Measurements from ENCODE around the gene DCTPP1.

The DCTPP1 gene

DNA sequence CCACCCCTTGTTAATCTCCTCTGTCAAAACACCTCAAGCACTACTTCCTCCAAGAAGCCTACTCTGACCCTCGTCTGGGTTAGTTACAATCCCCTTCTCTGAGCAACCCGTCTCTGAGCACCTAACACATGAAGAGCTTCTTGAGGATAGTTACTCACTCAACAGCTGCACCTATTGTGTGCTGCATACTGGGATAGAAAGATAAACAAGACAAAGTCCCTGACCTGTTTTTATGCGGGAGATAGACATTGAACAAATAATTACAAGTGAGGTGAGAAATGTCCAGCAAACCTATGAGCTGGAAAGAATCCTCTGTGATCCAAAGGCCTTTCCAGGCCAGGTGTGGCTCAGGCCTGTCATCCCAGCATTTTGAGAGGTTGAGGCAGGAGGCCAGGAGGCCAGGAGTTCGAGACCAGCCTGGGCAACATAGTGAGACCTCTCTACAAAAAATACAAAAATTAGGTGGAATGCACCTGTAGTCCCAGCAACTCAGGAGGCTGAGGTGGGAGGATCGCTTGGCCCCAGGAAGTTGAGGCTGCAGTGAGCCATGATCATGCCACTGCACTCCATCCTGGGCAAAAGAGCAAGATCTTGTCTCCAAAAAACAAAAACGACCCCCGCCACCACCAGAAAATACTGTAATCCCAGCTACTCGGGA, 27.9 kb downstream of the DCTPP1 start:
- Histone ChIP-seq H3K79me2 (ENCODE audit: insufficient read depth, low read length) (peaks cover 23% of the 10 kb centered on the region), H3K4me2 (ENCODE audit: low read depth, low read length, poor library complexity, severe bottlenecking) (no peak overlapping the region), H3K9me3 (ENCODE audit: insufficient read depth, low read depth, low read length) (no peaks in the 10 kb centered on the region), H3K4me1 (ENCODE audit: insufficient read depth, low read length, poor library complexity, severe bottlenecking) (peaks cover 40% of the 10 kb centered on the region), H2AFZ (ENCODE audit: low read length) (no peak overlapping the region), H3K4me3 (ENCODE audit: low read length, poor library complexity, severe bottlenecking) (no peak overlapping the region), H3K9ac (ENCODE audit: low read depth, low read length, poor library complexity, severe bottlenecking) (no peak overlapping the region), H3F3A (ENCODE audit: low read depth) (peaks cover 32% of the 10 kb centered on the region), H4K20me1 (ENCODE audit: insufficient read depth, low read length, poor library complexity, severe bottlenecking) (peaks cover 4% of the 10 kb centered on the region), H3K27me3 (ENCODE audit: insufficient read depth, low read length, poor library complexity, severe bottlenecking) (no peaks in the 10 kb centered on the region), H3K9me2 (replicated peaks; ENCODE audit: low read depth, low read length) (no peaks in the 10 kb centered on the region), H3K36me3 (ENCODE audit: insufficient read depth, low read length) (peaks cover 8% of the 10 kb centered on the region; the same call in 1 of the 2 replicates)
- TF ChIP-seq, protein P1, sequence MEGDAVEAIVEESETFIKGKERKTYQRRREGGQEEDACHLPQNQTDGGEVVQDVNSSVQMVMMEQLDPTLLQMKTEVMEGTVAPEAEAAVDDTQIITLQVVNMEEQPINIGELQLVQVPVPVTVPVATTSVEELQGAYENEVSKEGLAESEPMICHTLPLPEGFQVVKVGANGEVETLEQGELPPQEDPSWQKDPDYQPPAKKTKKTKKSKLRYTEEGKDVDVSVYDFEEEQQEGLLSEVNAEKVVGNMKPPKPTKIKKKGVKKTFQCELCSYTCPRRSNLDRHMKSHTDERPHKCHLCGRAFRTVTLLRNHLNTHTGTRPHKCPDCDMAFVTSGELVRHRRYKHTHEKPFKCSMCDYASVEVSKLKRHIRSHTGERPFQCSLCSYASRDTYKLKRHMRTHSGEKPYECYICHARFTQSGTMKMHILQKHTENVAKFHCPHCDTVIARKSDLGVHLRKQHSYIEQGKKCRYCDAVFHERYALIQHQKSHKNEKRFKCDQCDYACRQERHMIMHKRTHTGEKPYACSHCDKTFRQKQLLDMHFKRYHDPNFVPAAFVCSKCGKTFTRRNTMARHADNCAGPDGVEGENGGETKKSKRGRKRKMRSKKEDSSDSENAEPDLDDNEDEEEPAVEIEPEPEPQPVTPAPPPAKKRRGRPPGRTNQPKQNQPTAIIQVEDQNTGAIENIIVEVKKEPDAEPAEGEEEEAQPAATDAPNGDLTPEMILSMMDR (conservative IDR thresholded peaks at IDR 0.05; ENCODE audit: low read length), result no peak
- no peak for TF ChIP-seq EZH2phosphoT487 (IDR thresholded peaks at IDR 0.05; ENCODE audit: borderline replicate concordance)

DNA sequence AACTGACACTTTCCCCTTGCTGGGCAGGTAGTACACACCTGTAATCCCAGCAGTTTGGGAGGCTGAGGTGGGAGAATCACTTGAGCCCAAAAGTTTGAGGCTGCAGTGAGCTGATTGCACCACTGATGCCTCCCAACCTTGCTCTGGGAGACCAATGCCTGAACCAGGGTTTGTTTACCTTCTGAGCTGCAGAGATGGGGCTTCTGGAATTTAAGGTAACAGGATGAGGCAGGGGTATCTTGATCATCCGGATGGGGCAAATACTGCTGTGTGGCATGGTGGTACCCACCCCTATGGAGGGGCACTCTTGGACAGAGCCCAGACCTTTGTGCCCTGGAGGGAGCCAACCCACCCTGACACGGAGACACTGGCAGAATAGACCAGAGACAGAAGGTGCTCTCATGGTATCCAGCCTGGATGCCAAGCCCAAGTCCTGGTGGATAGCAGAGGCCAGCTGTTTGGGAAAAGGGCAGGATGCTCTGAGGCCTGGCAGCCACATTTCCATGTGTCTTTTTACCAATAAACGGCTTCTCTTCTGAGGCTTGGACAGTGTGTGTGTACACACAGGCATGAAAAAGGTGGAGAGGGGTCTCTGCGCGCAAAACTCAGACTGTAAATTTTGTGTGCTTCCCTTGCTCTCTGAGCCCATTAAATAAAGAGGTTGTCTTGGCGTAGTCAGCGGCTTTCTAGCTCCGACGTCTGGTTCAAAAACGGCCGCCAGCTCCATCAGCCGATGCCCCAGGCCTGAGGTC, 30.2 kb downstream of the DCTPP1 start:
- H4K20me1 ChIP-seq (ENCODE audit: insufficient read depth, low read length, poor library complexity, severe bottlenecking), result peaks cover 17% of the 10 kb centered on the region
- peak overlapping the region; percentile 74 for H3K4me3 ChIP-seq (ENCODE audit: low read length, poor library complexity, severe bottlenecking)
- H2AFZ ChIP-seq (ENCODE audit: low read length), result no peak overlapping the region
- no peaks in the 10 kb centered on the region for H3K9me3 ChIP-seq (ENCODE audit: insufficient read depth, low read depth, low read length)
- H3K4me2 ChIP-seq (ENCODE audit: low read depth, low read length, poor library complexity, severe bottlenecking), result peak overlapping the region; percentile 99
- H3K4me1 ChIP-seq (ENCODE audit: insufficient read depth, low read length, poor library complexity, severe bottlenecking), result peaks cover 48% of the 10 kb centered on the region
- H3K79me2 ChIP-seq (ENCODE audit: insufficient read depth, low read length), result peaks cover 40% of the 10 kb centered on the region
- peaks cover 8% of the 10 kb centered on the region; the same call in 1 of the 2 replicates for H3K36me3 ChIP-seq (ENCODE audit: insufficient read depth, low read length)
- H3F3A ChIP-seq (ENCODE audit: low read depth), result peaks cover 29% of the 10 kb centered on the region
- no peaks in the 10 kb centered on the region for H3K27me3 ChIP-seq (ENCODE audit: insufficient read depth, low read length, poor library complexity, severe bottlenecking)
- no peaks in the 10 kb centered on the region for H3K9me2 ChIP-seq (replicated peaks; ENCODE audit: low read depth, low read length)
- peak overlapping the region; percentile 82 for H3K9ac ChIP-seq (ENCODE audit: low read depth, low read length, poor library complexity, severe bottlenecking)
- TF ChIP-seq, protein P1 (conservative IDR thresholded peaks at IDR 0.05; ENCODE audit: low read length), result no peak
- TF ChIP-seq EZH2phosphoT487 (IDR thresholded peaks at IDR 0.05; ENCODE audit: borderline replicate concordance), result no peak

DNA sequence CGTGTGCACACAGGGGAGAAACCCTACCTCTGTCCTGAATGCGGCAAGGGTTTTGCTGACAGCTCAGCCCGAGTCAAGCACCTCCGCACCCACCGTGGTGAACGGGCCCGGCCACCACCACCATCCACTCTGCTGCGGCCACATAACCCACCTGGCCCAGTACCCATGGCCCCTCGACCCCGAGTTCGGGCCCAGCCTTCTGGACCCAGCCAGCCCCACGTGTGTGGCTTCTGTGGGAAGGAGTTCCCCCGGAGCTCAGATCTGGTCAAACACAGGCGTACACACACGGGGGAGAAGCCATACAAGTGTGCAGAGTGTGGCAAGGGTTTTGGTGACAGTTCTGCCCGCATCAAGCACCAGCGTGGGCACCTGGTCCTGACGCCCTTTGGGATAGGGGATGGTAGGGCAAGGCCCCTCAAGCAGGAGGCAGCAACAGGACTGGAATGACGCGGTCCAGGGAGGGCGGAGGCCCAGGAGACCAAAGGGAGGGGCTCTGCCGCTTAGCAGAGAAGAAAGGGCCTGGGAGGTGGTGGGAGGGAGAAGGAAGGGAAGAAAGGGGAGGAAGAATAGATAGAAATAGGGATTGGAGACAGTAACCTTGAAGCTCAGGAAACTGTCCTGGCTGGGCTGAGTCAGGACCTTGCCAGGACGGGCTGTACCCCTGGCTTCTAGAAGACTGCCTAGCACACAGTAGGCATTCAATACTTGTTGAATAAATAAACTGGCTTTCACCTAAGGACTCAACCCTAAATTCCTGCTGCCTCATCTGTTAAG, 31.0 kb downstream of the DCTPP1 start:
- Histone ChIP-seq H3K27me3 (ENCODE audit: insufficient read depth, low read length, poor library complexity, severe bottlenecking) (no peaks in the 10 kb centered on the region), H4K20me1 (ENCODE audit: insufficient read depth, low read length, poor library complexity, severe bottlenecking) (peaks cover 17% of the 10 kb centered on the region), H2AFZ (ENCODE audit: low read length) (no peak overlapping the region), H3F3A (ENCODE audit: low read depth) (peaks cover 29% of the 10 kb centered on the region), H3K9ac (ENCODE audit: low read depth, low read length, poor library complexity, severe bottlenecking) (peak overlapping the region; percentile 82), H3K4me2 (ENCODE audit: low read depth, low read length, poor library complexity, severe bottlenecking) (peak overlapping the region; percentile 99), H3K4me3 (ENCODE audit: low read length, poor library complexity, severe bottlenecking) (peak overlapping the region; percentile 74), H3K9me2 (replicated peaks; ENCODE audit: low read depth, low read length) (no peaks in the 10 kb centered on the region), H3K79me2 (ENCODE audit: insufficient read depth, low read length) (peaks cover 45% of the 10 kb centered on the region), H3K36me3 (ENCODE audit: insufficient read depth, low read length) (peaks cover 8% of the 10 kb centered on the region; the same call in 1 of the 2 replicates), H3K4me1 (ENCODE audit: insufficient read depth, low read length, poor library complexity, severe bottlenecking) (peaks cover 55% of the 10 kb centered on the region), H3K9me3 (ENCODE audit: insufficient read depth, low read depth, low read length) (no peaks in the 10 kb centered on the region)
- TF ChIP-seq, protein P1 (conservative IDR thresholded peaks at IDR 0.05; ENCODE audit: low read length), result no peak
- no peak for TF ChIP-seq EZH2phosphoT487 (IDR thresholded peaks at IDR 0.05; ENCODE audit: borderline replicate concordance)
